Coronary artery (tissue), 2 donors: Measurements from ENCODE around the gene IPCEF1.

Experiments
- DNase-seq: peaks from one replicate; pipeline ENCODE4 v3.0.0-alpha.2; 2017; ENCODE audit warnings: low spot score
- H3K27ac ChIP-seq, 2 donors: fragments of 200-600 bp; sonication (generic); one replicate each; pipeline ENCODE4 v1.5.1; 2016 to 2019
- H3K4me3 ChIP-seq: fragments of 200-600 bp; sonication (generic); 2 replicates; pipeline ENCODE4 v1.5.1; 2016; ENCODE audit warnings: mild to moderate bottlenecking, moderate library complexity
- CTCF ChIP-seq: fragments of 200-600 bp; sonication (generic); IDR thresholded peaks from one replicate; pipeline ENCODE4 v1.5.1; 2019; ENCODE audit warnings: antibody characterized with exemption

IPCEF1 gene

DNA sequence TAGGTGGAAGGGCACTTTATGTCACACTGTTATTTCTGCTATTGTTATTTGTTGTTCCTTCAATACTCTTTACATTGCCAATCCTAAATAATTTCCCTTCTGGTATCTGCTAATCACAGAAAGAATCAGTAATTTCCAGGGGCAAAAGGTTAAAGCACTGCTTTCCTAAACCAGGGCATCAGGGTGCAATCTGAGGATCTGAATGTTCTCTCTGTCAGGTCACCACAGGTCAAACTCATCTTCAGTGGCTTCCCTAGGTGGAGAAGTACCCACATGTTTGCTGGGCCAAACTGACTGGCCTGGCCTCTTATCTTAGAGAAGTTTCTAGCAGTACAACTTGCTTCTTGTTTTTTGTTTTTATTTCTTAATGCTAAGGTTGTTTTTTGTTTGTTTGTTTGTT is 198.9 kb downstream of the IPCEF1 start:
- DNase-seq, result no peak
- TF ChIP-seq CTCF, result no peak
- H3K4me3 ChIP-seq, result no peak overlapping the region
- H3K27ac ChIP-seq, result no peak overlapping the region

- H3K4me3 ChIP-seq, result no peak overlapping the region
- TF ChIP-seq CTCF, result no peak
- DNase-seq, result no peak
- no peak overlapping the region for H3K27ac ChIP-seq
Measured at GRCh38 chr6:154157082-154157481, 199.5 kb downstream of the IPCEF1 start.

DNA sequence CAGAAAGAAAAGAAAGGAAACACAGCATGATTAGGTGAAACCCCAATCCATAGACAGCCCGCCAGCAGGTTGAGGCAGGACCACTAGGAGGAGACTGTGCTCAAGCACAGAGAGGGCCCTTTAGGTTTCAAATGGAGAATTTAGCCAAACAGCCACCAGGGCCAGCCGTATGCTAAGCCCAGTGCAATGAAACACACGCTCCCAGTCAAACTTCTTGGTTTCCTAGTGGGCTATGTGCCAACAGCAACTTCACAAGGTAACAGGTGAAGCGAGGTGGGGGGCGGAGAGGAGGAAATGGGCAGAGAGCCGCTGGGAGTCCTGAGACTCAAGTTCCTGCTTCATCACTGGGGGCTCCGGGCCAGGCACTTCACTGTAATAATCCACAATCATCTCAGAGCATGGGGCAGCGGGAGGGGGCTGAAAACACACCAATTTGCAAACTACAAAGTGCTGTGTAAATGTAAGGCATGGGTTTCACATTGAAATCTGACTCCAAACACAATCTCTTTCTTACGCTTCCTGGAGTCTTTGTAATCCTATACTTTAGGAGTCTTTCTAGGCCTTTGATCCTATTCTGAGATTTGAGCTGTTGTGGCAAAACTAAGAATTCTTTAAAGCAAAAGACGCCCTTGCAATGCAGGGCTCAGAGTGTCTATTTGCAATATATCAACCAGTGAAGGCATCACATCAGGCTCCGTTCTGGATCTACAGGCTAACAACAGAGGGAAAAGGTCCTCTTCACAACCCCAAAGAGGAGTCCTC is 200.3 kb downstream of the IPCEF1 start:
- DNase-seq, result no peak
- no peak overlapping the region for H3K27ac ChIP-seq
- no peak overlapping the region for H3K4me3 ChIP-seq
- TF ChIP-seq CTCF, result no peak

DNA sequence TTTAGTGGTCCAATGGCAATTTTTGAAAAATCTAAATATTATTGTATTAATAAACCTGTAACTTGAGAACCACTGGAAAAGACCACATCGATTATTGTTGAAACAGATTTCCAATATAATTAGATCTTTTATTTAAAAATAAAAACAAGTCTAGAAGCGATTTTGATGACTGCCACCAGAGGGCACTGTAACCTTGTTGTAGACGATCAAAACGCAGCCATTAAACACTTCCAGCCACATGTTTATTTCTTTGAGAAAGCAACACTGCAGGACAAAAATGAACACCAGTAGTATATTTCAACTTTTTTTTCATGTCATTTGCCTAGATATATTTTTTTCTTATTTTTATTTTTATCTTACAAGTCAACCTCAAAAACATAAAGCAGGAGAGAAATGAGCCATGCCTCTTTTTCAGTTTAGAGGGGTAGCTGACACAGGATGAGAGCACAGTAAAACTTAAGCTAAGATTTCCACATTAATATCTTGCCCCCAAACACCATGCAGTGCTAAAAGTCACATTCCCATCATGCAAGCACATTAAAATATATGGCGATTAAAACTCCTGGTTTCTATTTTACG is 202.1 kb downstream of the IPCEF1 start:
- DNase-seq, result no peak
- peak; percentile 84 for TF ChIP-seq CTCF
- Histone ChIP-seq H3K27ac (no peak overlapping the region), H3K4me3 (no peak overlapping the region)

DNA sequence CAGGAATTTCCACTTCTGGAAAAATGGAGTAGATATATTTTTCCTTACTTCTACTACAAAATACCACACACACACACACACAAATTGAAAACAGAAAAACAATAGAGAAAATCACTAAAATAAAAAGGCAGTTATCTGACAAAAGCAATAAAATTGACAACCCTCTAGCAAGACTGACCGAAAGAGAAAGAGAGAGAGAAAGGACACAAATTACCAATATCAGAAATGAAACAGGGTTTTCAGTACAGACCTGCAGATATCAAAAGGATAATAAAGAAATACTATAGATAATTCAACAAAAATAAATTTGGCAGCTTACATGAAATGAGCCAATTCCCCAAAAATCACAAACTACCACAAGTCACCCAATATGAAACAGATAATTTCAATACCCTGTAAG is 212.8 kb downstream of the IPCEF1 start:
- DNase-seq, result no peak
- TF ChIP-seq CTCF, result no peak
- H3K4me3 ChIP-seq, result no peak overlapping the region
- H3K27ac ChIP-seq, result no peak overlapping the region

GRCh38 chr6:154140743-154141142 is 215.9 kb downstream of the IPCEF1 start:
- no peak overlapping the region for H3K4me3 ChIP-seq
- H3K27ac ChIP-seq, result no peak overlapping the region
- DNase-seq, result no peak
- no peak for TF ChIP-seq CTCF

- DNase-seq, result no peak
- no peak for TF ChIP-seq CTCF
- no peak overlapping the region for H3K27ac ChIP-seq
- H3K4me3 ChIP-seq, result no peak overlapping the region
Measured at GRCh38 chr6:154139892-154140291, 216.7 kb downstream of the IPCEF1 start.
